ENCODE results near the gene PCSK5.
"Not testable (repeated sequence)": the region's sequence is repeated elsewhere in the genome, so short reads cannot be mapped to it uniquely, and the experiment has no call there.

Gene PCSK5

DNA sequence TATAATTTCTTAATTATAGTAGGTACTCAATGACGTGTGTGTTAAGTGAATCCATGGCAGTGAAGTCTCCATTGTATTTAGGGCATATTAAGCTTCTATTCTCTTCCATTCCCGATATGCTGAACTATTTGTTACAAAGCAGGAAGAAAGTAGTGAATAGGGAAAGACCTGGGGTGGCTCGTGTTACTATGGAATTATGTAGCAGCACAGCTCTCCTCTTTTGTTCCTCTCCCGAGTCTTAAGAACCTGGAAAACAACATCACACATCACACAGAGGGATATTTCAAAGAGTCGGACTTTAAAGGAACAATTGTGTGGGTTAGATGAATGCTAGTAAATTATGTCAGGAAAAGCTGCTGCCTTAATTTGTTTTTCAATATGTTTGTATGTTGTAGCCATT, 131.8 kb downstream of the PCSK5 start:
- no peak for DNase-seq

DNA sequence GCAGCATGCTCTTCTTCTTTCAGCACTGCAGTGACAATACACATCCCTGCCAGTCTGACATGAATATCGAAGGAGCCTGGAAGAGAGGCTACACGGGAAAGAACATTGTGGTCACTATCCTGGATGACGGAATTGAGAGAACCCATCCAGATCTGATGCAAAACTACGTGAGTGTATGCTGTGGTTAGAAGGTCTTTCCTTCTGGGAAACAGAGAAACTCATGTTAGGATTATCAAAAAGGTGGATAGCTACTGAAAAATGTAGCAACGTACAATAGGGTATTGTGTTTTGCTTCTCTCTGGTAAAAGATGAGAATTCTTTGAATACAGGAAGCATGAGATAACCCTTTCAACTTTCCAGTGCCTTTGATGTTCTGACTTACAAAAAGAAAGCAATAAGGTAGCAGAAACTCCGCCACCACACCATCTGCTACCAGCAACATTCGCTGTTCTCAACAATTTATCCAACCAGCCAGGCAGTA, 133.3 kb downstream of the PCSK5 start:
- no peak for DNase-seq

DNA sequence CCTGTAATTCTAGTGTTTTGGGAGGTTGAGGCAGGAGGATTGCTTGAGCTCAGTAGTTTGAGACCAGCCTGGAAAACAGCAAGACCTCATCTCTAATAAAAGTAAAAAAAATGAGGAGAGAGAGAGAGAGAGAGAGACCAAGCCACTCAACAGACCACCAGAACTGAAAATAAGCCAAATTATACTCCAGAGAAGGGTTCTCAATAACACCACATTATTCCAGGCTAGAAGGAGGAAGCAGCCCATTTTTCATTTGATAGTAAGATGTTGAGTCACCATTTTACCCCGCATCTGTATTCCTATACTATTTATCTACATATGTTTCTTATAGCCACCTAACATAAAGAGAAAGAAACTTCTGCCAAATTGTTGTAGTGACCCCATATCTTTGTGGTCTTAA, 134.8 kb downstream of the PCSK5 start:
- no peak for DNase-seq

DNA sequence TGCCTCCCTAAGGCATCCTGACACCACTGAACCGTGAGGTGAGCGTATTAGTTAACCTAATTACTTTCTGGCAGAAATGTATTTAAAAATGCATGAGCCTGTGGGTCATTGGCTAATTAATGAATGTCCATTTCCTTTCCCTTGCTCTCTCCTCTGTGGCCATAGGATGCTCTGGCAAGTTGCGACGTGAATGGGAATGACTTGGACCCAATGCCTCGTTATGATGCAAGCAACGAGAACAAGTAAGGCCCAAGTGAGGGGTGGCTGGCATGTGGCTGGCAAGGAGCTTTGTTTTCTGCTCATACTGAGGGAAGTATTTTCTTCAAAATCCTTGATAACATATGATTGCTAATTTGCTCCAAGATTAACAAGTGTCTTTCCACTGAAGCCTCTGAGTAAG, 136.3 kb downstream of the PCSK5 start:
- no peak for DNase-seq

DNA sequence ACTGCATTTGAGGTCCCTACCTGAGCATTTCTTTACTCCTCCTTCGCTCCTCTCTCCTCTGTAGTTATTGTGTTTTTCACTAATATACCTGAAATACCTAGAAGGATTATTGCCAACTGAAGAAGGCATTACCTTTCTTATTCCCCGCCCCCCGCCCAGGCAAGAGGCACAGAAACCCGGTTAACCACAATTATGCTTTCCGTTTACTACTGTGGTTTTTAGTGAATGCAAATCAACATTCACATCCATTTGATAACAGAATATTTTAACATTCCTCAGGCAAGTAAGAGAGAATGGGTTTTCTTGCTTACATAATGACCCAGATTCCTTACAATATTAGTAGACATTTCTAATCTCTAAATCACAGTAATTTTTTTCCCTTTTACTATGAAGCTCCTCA, 136.9 kb downstream of the PCSK5 start:
- DNase-seq, result no peak

DNA sequence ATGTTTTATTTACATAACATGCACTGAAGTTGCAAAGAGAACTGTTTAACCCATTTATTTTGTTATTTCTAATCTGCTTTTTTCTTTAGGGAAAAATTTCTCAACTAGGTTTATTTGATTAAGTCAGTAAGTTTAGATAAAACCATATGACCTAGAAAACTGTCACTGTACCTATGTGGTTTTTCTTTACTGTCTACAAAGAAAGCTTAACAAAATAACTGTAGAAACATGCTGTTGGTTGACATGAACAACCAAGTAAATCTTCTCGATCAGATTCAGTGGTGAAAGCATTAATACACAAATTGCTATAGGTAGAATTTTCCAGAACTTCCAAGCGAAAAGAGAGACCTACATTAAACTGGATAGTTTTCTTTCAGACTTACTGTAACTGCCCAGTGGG, 137.4 kb downstream of the PCSK5 start:
- no peak for DNase-seq

DNA sequence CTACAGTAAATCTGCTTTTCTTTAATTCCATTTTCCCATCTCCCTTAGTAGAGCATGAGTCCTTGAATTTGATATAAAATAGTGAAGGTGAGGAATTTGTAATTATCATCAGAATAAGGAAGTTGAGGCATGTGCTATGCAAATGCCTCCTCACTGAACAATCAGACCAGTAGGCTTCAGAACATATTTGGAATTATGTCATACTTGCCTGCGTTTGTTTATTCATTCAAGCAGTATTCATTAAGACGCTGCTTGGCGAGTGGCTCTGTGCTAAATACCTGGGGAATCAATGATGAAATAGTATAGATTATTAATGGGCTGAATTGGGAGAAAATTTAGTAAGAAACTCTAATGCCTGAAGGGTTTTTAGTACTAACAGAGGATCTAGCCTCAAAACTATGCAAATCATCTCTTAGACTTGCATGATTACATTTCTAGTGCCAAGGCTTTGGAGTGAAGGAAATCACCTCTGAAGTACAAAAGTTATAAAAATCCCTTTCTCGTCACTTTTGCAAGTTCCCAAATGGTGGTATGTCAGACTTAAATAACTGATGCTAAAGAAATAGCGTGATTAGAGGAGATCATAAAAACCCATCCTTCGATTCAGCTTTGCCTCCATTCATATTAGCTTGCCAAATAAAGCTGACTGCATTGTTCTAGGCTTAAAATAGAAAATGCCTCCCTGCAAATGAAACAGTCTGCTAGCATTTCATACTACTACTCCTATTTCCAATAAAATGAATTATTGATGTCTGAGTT, 141.7 kb downstream of the PCSK5 start:
- no peak for DNase-seq

DNA sequence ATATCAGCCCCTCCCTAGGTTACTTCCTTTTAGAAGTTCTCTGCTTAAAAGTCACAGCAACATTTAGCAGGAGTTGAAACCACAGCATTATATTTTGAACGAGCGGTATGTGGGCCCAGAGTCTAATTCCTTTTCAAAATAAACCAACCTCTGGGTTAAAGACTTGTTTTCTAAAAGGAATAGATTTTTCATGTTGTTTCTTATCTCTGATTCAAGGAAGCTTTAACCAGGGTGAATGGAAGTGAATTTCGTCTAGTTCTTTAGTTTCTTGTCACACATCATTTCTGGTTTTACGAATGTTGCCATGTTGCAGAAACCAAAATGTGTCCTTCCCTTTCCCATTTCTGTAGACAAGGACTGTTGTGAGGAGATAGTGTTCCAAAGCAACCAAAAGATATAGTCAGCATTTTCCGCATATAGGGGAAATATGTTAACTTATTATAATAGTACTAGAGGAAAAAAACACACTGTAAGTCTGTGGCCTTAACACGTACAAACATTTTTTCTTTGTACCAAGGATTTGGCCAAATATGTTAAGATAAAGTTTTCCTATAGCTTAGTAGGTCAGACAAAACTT, 142.4 kb downstream of the PCSK5 start:
- DNase-seq, result no peak

DNA sequence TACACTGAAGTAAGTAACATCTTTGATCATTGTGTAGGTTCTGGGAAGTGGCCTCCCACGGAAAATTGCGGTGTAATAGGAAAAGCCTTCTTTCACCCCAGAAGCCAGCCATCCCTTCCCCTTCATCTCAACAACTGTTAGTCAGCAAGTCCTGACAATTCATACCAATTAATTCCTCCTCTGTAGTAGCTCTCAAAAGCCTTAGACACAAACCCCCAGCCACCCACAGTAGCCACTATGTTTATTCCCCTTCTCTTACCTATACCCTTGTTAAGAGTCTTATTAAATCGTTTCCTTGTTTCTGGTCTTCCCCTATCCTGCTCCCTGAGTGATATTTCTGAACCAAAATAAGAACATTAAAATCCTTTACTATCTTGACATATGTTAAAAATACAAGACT, 143.6 kb downstream of the PCSK5 start:
- no peak for DNase-seq

DNA sequence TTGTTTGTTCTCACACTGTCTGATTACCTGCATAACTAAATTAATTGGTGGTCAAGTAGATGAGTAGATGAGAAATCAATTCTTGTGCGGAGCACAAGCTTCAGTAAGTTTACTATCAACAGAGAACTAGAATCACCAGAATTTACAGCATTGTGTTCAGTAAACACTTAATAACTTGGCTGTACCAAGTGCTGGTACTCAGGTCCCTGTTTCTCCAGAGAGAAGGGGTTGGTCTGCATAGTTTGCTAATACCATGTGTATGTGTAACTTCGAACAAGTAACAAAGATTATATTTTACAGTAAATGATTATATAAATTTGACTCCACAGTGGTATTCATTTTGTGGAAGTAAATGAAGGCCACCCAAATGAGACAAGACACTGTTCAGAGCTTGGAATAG, 146.3 kb downstream of the PCSK5 start:
- DNase-seq, result no peak

DNA sequence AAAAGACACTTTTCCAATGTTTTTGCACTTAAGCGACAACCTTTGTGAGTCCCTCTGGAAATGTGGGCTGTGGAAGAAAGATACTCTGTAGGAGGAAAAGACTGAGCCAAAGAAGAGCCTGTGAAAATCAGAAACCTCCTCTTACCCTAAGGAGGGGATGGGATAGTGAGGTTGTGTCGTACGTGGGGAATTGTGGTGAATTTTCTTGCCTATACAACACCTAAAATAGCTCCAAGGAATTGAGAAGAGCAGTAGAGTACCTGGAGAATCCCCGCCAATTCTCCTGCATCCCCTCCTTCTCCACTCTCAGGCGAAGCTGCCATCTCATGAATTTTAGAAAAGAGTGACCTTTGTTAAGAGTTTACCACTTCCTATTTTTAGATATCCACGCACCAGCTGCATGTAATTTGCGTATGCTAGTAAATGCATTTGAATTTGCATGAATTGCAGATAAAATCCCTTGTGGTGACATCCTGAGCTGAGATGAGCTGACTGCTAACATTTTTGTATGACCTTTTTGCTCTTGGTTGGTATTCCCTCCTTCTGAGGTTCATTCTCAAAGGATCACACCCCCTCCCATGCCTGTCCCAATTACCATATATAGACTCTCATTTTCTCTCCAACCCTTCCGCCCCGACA, 147.2 kb downstream of the PCSK5 start:
- DNase-seq, result no peak

DNA sequence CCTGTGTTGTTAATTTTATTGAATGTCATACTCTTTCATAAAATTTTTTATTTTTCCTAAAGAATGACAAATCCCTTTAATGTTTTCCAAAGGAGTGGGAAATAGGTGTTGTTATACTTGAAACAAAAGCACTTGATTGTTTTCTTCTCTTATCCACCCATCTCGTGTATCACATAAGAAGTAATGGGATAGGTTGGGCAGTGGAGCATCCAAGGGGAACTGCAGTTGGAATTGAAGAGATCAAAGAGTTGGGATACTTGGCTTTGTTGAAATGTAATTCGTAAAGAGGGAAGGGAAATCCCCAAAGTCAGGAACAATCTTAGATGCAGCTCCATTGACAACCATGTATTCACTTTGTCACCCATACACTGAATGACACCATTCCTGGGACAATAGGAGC, 148.0 kb downstream of the PCSK5 start:
- no peak for DNase-seq

DNA sequence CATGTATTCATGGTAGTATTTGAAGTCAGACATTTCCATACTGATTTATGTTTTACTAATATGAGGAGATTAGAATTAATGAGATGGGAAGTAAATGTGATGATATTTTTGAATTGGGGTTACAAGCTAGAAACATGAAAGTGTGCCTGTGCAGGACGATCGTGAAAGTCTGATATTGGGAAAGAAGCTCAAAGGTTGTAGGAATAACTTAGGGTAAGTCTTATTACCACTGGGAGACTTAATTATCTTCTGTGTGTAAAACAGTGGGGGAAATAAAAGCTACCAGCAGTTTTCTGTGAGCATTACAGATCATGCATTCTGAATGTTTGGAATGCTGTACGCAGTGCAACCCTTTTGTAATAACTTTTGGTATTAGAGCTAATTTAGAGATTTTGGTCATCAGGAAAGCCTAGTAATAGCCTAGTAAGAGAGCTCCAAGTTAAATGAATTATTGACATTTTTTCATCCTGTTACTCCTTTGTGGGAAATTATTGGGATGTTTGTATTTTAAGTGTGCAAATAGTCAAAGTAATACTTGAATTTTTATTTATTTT, 153.9 kb downstream of the PCSK5 start:
- DNase-seq, result no peak

DNA sequence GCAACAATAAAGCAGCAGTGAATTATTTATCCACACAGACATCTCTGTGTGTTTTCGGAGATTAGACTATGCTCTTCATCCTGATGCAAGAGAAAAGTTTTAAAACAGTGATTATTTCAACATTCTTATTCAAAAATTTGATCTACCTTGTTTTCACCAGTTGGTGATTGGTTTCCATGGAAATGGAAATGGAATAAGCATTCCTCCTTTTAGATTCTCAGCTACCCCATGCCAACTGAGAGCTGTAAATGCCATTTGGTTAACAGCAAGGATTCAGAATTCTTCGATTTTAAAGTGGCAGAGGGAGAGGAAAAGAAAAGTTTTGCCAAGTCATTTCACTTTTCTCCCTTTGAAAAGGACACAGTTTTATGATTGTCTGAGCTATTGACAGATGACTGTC, 154.7 kb downstream of the PCSK5 start:
- DNase-seq, result no peak

DNA sequence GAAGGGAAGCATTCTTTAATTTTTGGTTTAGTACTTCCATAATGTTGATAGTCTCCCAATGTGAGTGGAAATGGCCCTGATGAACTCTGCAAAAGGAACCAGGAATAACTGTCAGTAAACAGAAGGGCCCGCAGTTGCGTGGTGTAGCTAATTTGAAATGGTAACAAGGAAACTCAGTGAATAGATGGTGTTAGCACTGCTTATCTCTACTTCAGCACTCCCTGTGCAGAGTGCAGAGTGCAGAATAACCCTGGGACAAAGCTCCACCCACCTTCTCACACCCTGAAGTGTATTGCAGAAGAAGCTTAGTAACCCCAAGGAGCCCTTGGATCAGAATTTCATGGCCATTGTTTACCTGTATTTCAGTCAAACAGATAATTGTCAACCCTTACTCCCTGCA, 158.9 kb downstream of the PCSK5 start:
- DNase-seq, result no peak

DNA sequence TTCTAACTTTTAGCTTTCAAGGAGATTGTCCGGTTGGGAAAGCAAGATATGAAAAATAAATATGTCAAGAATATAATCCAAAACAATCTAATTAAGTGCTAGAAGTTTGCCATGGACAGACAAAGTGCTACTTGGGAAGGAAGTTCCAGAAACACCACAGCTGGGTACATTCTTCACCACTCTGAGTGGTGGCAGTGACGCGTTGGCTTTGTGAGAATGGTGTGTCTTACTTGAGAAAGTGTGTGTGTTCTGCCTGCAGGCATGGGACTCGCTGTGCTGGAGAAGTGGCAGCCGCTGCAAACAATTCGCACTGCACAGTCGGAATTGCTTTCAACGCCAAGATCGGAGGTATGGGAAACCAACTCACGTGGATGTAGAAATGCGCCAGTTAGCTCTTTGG, 177.2 kb downstream of the PCSK5 start:
- DNase-seq, result no peak

DNA sequence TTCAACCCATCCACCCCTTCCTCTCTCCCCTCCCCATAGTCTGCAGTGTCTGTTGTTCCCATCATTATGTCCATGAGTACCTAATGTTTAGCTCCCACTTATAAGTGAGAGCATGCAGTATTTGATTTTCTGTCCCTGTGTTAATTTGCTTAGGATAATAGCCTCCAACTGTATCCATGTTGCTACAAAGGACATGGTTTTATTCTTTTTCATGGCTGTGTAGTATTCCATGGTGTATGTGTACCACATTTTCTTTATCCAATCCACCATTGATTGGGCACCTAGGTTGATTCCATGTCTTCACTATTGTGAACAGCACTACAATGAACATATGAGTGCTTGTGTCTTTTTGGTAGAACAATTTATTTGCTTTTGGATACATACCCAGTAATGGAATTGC, 187.1 kb downstream of the PCSK5 start:
- no peak for DNase-seq

DNA sequence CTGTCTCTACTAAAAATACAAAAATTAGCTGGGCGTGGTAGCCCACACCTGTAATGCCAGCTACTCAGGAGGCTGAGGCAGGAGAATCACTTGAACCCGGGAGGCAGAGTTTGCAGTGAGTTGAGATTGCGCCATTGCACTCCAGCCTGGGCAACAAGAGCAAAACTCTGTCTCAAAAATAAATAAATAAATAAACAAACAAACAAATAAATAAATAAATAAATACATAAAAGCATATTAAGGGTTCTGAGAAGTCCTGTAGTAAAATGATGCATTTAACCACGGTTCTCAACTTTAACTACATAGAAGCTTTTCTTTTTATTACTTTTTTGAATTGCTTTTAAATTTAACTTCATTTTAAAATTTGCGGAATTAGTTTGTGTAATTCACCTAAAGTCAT, 190.8 kb downstream of the PCSK5 start:
- DNase-seq, result not testable (repeated sequence)

DNA sequence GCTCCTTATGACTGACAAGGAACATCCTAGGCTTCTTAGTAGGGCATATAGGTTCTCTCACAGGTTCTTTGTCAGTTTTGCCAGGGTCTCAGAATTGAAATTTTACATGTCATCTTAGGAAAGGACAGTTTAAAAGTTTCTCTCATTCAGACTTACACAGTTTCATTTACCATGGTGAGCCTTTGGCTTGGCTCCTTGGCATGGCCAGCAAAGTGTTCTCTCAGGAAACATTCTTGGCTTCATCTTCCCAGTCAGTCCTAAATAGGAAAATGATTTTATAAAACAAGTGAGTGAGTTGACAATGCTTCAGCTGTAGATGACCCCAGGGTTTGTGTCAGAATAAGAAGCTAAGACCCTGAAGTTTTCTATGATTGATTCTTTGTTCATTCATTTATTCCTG, 191.6 kb downstream of the PCSK5 start:
- no peak for DNase-seq

DNA sequence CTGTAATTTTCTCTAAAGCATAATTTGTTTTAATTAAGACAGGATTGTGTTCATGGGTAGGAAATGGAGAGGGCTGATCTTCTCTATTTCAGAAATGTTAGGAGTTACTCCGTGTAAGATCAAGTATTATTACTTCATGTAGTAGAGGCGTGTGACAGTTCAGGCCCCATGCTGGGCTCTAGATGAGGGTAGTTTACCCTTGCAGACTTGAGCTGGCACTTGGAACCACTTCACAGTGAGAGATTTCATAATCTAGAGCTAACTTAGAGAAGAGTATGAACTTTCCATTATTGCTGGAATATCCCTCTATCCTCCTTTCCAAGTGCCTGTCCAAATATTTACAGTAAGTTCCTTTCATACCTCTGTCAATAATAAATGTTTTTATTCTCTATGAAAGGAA, 195.1 kb downstream of the PCSK5 start:
- DNase-seq, result no peak

DNA sequence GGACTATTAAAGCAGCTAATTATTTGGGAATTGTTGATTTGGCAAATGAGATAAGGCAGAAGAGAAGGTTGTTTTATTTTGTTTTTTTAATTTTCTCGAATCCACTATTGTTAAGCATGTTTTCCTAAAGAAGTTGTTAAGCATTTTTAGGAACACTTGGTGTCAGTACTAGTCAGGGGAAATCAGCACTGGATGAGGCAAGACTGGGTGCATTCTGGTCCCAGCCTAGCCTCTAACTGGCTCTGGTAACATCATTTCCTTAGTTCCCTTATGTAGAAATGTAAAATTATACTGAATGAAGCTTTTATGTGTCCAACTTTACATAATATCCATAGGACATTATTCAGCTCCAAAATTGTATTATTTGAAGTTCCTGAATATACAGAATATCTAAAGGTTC, 196.1 kb downstream of the PCSK5 start:
- DNase-seq, result no peak

DNA sequence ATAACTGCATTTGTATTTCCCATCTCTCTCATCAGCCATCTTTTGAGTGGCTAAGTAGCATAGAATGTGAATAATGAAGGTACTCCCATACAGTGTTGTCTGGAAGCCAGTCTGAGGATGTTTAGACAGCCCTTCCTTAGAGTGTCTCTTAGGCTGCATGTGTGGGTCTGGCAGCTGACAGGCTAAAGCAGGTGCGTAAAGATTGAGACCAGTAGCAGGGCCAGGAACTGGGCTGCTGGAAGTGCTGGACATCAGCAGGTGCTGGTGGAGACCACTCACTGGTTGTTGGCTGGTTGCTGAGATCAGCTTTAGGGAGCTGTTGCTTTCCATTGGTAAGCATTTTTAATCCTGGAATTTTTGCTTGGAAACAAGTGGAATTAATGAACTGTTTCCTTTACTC, 197.5 kb downstream of the PCSK5 start:
- no peak for DNase-seq

DNA sequence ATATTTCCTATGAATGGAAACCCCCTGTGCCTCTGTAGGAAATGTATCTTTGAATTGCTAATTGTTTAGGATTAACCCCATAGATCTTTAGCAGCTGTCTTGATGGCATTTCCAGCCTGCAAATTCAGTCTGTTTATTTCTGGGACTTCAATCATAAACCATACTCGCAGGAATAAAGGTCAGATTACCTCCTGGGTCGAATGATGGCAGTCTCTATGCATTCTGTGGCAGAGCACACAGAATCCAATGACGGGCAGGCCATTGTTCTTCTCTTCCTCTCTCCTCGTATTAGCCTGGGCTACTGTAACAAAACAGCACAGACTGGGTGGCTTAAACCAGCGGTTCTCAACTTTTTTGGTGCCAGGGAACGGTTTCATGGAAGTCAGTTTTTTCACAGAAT, 199.9 kb downstream of the PCSK5 start:
- no peak for DNase-seq

DNA sequence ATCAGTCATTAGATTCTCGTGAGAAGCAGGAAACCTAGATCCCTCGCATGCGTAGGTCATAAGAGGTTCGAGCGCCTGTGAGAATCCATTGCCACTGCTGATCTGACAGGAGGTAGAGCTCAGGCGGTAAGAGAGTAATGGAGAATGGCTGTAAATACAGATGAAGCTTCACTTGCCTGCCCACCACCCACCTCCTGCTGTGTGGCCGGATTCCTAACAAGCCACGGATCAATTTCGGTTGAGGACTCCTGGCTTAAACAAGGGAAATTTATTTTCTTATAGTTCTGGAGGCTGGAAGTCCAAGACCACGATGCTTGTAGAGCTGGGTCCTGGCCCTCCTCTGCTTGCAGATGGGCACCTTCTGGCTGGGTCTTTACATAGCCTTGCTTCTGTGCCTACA, 200.4 kb downstream of the PCSK5 start:
- DNase-seq, result no peak

Measured in DMS53 (cell line).